Measurements from ENCODE around the gene GLE1.

Gene GLE1

GRCh38 chr9:128568470-128569078 is 64.1 kb downstream of the GLE1 start:
- no peak for ATAC-seq
- TF ChIP-seq, protein P1, sequence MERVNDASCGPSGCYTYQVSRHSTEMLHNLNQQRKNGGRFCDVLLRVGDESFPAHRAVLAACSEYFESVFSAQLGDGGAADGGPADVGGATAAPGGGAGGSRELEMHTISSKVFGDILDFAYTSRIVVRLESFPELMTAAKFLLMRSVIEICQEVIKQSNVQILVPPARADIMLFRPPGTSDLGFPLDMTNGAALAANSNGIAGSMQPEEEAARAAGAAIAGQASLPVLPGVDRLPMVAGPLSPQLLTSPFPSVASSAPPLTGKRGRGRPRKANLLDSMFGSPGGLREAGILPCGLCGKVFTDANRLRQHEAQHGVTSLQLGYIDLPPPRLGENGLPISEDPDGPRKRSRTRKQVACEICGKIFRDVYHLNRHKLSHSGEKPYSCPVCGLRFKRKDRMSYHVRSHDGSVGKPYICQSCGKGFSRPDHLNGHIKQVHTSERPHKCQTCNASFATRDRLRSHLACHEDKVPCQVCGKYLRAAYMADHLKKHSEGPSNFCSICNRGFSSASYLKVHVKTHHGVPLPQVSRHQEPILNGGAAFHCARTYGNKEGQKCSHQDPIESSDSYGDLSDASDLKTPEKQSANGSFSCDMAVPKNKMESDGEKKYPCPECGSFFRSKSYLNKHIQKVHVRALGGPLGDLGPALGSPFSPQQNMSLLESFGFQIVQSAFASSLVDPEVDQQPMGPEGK (CRISPR knock-in tag; IDR thresholded peaks at IDR 0.05; ENCODE audit: borderline replicate concordance), result no peak
- TF ChIP-seq ZFP3 (CRISPR knock-in tag; IDR thresholded peaks at IDR 0.05) (no peak), SNAI2 (CRISPR knock-in tag; IDR thresholded peaks at IDR 0.05) (no peak), TSHZ2 (CRISPR knock-in tag; IDR thresholded peaks at IDR 0.05) (no peak), CSDC2 (CRISPR knock-in tag; IDR thresholded peaks at IDR 0.05) (no peak), ZFP30 (CRISPR knock-in tag; IDR thresholded peaks at IDR 0.05) (no peak), ZNF70 (CRISPR knock-in tag; IDR thresholded peaks at IDR 0.05) (no peak), PPARA (CRISPR knock-in tag; IDR thresholded peaks at IDR 0.05; ENCODE audit: borderline replicate concordance) (no peak), ISL1 (CRISPR knock-in tag; IDR thresholded peaks at IDR 0.05) (no peak), TOX (CRISPR knock-in tag; IDR thresholded peaks at IDR 0.05; ENCODE audit: borderline replicate concordance) (no peak), TCF4 (CRISPR knock-in tag; IDR thresholded peaks at IDR 0.05; ENCODE audit: borderline replicate concordance) (no peak), ARNTL (CRISPR knock-in tag; IDR thresholded peaks at IDR 0.05; ENCODE audit: borderline replicate concordance, low read depth) (no peak), OSR1 (CRISPR knock-in tag; IDR thresholded peaks at IDR 0.05) (no peak), CREB5 (CRISPR knock-in tag; IDR thresholded peaks at IDR 0.05; ENCODE audit: low read depth) (no peak), RARB (CRISPR knock-in tag; IDR thresholded peaks at IDR 0.05) (no peak), ZC3H10 (CRISPR knock-in tag; IDR thresholded peaks at IDR 0.05) (no peak)

DNA sequence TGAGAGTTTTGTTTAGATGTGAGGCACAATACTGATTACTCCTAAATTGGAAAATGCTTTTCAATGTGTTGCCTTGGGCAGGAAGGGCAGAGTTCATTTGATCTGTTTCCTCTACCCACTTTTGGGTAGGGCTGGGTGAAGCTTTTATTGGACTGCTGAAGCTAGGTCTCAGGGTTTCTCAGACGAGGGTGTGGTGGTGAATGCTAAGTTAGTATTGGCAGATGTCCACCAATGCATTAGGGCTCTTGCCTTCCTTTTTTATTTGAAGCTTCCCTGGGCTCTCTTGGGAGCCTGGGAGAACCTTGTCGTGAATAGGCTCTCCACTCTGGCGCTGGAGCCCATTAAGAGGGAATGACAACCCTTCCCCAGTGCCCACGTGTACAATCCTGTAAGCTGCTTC is 71.0 kb downstream of the GLE1 start:
- TF ChIP-seq CSDC2 (CRISPR knock-in tag; IDR thresholded peaks at IDR 0.05) (no peak), ZFP3 (CRISPR knock-in tag; IDR thresholded peaks at IDR 0.05) (no peak), GLIS3 (CRISPR knock-in tag; IDR thresholded peaks at IDR 0.05) (no peak), CREB5 (CRISPR knock-in tag; IDR thresholded peaks at IDR 0.05; ENCODE audit: low read depth) (no peak), ZFP30 (CRISPR knock-in tag; IDR thresholded peaks at IDR 0.05) (no peak), PPARA (CRISPR knock-in tag; IDR thresholded peaks at IDR 0.05; ENCODE audit: borderline replicate concordance) (no peak), ARNTL (CRISPR knock-in tag; IDR thresholded peaks at IDR 0.05; ENCODE audit: borderline replicate concordance, low read depth) (no peak), ZNF70 (CRISPR knock-in tag; IDR thresholded peaks at IDR 0.05) (no peak), SNAI2 (CRISPR knock-in tag; IDR thresholded peaks at IDR 0.05) (no peak), TOX (CRISPR knock-in tag; IDR thresholded peaks at IDR 0.05; ENCODE audit: borderline replicate concordance) (no peak), BACH2 (CRISPR knock-in tag; IDR thresholded peaks at IDR 0.05; ENCODE audit: borderline replicate concordance) (no peak)
- TF ChIP-seq, protein P2, sequence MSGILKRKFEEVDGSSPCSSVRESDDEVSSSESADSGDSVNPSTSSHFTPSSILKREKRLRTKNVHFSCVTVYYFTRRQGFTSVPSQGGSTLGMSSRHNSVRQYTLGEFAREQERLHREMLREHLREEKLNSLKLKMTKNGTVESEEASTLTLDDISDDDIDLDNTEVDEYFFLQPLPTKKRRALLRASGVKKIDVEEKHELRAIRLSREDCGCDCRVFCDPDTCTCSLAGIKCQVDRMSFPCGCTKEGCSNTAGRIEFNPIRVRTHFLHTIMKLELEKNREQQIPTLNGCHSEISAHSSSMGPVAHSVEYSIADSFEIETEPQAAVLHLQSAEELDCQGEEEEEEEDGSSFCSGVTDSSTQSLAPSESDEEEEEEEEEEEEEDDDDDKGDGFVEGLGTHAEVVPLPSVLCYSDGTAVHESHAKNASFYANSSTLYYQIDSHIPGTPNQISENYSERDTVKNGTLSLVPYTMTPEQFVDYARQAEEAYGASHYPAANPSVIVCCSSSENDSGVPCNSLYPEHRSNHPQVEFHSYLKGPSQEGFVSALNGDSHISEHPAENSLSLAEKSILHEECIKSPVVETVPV (CRISPR knock-in tag; IDR thresholded peaks at IDR 0.05), result no peak
- ATAC-seq, result no peak

- no peak for ATAC-seq
- TF ChIP-seq OSR1 (CRISPR knock-in tag; IDR thresholded peaks at IDR 0.05) (no peak), TCF4 (CRISPR knock-in tag; IDR thresholded peaks at IDR 0.05; ENCODE audit: borderline replicate concordance) (no peak), GLIS3 (CRISPR knock-in tag; IDR thresholded peaks at IDR 0.05) (no peak), CREB5 (CRISPR knock-in tag; IDR thresholded peaks at IDR 0.05; ENCODE audit: low read depth) (no peak), ZNF8 (CRISPR knock-in tag; IDR thresholded peaks at IDR 0.05) (no peak), RARB (CRISPR knock-in tag; IDR thresholded peaks at IDR 0.05) (no peak), TOX (CRISPR knock-in tag; IDR thresholded peaks at IDR 0.05; ENCODE audit: borderline replicate concordance) (no peak), ZC3H10 (CRISPR knock-in tag; IDR thresholded peaks at IDR 0.05) (no peak), ZFP3 (CRISPR knock-in tag; IDR thresholded peaks at IDR 0.05) (no peak), ZNF70 (CRISPR knock-in tag; IDR thresholded peaks at IDR 0.05) (no peak), CSDC2 (CRISPR knock-in tag; IDR thresholded peaks at IDR 0.05) (no peak), ESRRG (CRISPR knock-in tag; IDR thresholded peaks at IDR 0.05) (no peak), ISL1 (CRISPR knock-in tag; IDR thresholded peaks at IDR 0.05) (no peak), POU6F1 (CRISPR knock-in tag; IDR thresholded peaks at IDR 0.05; ENCODE audit: borderline replicate concordance, low read depth) (no peak), BACH2 (CRISPR knock-in tag; IDR thresholded peaks at IDR 0.05; ENCODE audit: borderline replicate concordance) (no peak)
- TF ChIP-seq, protein P2 (CRISPR knock-in tag; IDR thresholded peaks at IDR 0.05), result no peak
Observed at GRCh38 chr9:128575916-128576315, 71.4 kb downstream of the GLE1 start.
